NCI-H2081 (cell line): ENCODE data around the gene CLP1.

Experiments used
- DNase-seq, 2 experiments: peaks; one replicate each; lab custom pipeline; 2025; lab: John Stamatoyannopoulos, UW

Gene CLP1

DNA sequence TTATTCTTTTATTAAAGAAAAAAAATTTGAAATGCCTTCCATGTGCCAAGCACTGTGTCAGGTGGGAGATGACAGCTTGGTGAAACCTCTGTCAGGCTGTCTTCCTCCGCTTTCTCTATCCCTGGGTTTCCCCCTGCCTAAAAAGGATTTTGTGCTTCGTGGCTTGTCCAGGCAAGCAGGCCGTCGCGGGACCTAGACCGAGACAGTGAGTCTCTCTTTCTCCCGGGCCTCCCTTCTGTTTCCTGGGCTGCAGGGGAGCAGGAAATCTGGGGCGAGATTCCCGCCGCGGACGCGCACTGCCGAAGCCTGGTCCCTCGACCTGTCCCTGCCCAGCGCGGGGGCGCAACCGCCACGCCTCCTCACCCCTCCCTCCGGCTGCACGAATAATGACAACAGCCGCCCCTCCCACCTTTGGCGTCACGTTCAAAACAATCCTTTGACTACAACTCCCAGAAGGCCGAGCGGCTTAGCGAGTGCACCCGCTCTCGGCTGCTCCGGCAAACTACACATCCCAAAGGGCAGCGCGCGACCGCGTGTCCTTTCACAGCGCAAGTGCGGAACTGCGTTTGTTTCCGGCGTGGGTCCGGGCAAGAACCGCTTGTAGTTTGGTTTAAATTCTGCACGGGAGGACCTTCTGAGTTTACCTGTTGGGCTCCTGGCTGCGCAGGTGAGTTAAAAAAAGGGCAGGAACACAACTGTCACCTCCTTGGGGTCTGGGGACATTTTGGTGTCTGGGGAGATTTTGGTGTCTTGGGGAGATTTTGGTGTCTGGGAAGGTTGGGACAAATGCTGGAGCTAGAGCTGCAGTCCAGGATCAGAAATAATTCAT lies at the start of gene CLP1:
Gene CLP1, plus strand, starts transcription at position 569 of the 829 bp plus-strand sequence. CDS start 1,715 bp downstream, outside the sequence.
- peak; percentile 97 to 99 for DNase-seq

DNA sequence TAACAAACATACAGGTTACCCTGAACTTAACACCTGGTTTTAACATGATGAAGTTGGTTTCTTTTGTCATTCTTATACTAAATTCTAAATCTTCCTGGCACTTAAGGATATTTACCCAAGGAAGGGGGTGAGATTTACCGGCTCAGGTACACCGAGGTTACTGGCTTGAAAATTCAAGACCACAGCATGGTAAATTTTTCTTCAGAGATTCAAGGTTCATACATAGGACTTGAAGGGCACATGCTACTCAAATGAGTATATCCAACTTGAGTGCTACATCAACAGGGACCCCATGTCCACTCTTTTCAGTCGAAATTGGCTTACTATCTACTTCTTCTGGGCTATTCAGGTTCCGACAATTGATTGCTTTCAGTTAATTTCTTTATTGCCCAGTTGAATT lies 47.4 kb upstream of the CLP1 start:
- DNase-seq, result no peak

DNA sequence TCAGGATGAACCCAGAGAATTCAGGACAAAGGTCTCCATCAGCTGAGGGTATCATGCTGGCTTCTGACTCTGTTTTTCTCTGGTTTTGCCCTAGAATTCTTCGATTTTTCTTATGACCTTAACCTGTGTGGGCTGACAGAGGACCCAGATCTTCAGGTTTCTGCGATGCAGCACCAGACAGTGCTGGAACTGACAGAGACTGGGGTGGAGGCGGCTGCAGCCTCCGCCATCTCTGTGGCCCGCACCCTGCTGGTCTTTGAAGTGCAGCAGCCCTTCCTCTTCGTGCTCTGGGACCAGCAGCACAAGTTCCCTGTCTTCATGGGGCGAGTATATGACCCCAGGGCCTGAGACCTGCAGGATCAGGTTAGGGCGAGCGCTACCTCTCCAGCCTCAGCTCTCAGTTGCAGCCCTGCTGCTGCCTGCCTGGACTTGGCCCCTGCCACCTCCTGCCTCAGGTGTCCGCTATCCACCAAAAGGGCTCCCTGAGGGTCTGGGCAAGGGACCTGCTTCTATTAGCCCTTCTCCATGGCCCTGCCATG lies 43.3 kb upstream of the CLP1 start:
- no peak for DNase-seq

DNA sequence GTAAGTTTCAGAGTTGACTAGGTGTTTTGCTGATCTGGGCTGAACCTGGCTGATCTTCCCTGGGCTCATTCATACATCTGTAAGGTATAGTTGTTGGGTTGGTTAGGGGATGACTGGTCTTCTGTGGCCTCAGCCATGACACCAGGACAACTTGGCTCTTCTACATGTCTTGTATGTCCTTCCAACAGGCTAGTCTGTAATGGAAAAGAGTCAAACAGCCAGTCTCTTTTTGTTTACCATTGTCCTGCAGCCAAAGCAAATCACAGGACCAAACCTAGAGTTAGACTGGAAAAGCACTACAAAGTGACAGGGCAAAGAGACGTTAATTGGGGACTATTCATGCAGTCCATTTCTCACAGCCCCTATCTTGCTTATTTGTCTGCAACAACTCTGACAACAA lies 42.3 kb upstream of the CLP1 start:
- no peak for DNase-seq

DNA sequence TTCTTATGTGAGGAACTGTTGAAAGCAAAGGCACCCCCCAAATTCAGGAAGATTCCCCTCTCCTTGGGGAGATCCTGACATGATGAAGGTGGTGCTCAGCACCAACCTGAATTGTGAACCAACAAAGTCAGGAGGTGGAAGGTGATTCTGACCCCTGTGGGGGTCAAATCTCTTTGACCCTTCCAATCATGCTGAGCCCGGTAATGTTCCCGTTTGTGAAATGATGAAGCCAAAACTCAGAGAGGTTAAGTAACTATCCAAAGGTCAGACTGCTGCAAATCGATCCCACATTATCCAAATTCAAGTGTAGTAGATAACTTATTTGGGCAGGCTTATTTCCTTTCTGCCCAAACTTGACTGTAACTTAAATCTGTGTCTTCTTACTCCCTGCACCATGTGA lies 41.0 kb upstream of the CLP1 start:
- DNase-seq, result no peak

DNA sequence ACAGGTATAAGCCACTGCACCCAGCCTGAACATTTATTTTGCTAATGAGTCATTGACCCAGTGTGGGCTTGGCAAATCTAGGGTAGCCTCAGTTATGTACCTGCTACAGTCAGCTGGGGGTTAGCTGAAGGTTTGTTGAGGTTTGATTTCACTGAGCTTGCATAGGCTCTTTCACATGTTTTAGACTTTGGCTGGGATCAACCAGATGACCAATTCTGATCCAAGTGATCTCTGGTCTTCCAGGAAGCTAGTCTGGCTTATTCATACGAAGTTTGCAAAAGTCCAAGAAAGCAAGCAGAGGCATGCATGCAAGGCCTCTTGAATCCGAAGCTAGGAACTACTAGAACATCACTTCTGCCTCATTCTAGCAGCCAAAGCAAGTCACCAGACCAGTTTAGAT lies 39.1 kb upstream of the CLP1 start:
- DNase-seq, result no peak

DNA sequence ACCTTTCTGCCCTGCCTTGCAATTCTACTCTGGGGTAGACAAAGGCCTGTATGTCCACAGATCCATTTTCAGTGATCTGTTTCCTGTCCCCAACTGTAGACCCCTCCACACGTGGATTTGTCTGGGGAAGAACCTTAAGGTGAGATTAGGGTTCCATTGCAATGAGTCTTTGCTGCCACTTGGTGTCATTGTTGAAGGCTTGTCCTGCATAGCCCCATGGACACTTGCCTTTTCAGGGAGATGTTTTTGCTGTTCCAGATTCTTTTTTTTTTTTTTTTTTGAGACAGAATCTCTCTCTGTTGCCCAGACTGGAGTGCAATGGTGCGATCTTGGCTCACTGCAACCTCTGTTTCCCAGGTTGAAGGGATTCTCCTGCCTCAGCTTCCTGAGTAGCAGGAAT lies 38.2 kb upstream of the CLP1 start:
- DNase-seq, result no peak

DNA sequence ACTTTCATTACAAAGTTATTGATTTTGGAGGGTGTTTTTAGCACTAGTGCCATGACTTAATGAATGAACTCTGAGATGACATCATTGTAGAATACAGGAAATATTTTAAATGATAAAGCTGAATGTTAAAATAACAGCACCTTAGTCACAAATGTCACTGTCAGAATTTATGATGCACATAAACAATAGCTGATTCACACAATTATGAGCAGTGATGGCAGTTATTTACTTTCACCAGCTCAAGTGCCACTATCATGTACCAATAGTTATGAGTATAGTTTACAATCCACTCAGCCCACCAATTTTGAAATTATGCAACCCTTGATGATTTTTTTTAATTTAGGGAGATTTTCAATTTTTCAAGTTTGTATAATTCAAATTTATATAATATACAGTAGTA lies 37.1 kb upstream of the CLP1 start:
- DNase-seq, result no peak

DNA sequence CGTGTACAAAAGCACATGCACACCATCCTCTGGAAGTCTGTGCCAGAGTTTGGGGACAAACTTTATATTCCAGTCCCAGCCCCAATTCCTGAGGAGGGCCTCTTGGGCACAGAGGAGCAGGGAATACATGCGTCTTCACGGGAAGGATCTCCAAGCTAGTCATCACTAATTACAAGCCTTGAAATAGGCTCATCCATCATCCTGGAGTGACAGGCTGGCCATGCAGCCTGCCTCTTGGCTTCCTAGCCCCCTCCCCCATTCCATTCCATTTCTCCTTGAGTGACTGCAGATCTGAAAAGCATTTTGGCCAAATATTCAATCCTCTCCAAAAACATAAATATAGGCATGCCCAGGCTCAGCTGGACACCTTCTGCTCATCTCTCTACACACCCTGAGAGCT lies 35.3 kb upstream of the CLP1 start:
- no peak for DNase-seq

DNA sequence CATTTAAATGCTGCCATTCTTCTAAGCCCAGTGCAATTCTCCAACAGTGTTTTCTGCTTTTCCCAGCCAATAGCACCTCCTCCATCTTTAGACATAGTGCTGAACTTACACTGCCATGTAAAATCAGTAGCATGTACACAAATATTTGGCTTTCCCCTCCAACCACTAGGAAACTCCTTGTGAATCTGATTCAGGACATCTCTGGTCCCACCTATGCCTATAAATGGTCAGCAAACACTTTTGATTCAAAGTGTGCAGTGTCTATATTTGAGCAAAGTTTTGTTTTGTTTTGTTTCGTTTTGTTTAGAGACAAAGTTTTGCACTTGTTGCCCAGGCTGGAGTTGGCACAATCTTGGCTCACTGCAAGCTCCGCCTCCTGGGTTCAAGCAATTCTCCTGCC lies 32.7 kb upstream of the CLP1 start:
- no peak for DNase-seq

DNA sequence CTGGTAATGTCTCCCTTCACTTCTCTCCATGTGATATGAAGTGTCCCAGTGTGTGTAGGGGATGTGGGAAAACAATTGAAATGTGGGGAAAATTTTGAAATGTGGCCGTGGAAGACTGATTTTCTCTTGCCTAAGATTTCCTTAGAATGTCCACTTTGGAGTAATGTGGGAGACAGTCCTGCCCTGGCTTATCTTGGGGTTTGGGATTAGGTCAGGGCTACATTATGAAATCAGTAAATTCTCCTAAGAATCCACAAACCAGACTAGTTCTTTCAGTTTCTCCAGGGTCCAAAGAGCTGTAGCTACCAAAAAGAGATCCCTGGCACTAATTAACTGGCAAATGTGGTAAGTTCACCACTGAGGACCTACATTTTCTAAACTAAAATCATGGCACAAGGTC lies 30.7 kb upstream of the CLP1 start:
- no peak for DNase-seq

DNA sequence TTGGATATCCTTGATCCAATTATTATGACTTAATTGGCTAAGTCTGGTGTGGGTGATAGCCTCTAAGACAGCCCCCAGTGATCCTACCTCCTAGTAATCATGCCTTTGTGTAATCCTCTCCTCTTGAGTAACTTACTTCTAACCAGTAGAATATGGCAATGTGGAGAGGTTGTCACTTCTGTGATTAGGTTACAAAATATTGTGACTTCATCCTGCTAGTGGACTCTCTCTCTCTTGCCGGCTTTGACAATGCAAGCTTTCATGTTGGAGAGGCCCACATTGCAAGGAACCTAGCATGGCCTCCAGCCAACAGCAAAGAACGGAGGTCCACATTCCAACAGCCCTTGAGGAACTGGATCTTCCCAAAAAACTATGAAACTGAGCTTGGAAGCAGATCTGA lies 27.4 kb upstream of the CLP1 start:
- no peak for DNase-seq

DNA sequence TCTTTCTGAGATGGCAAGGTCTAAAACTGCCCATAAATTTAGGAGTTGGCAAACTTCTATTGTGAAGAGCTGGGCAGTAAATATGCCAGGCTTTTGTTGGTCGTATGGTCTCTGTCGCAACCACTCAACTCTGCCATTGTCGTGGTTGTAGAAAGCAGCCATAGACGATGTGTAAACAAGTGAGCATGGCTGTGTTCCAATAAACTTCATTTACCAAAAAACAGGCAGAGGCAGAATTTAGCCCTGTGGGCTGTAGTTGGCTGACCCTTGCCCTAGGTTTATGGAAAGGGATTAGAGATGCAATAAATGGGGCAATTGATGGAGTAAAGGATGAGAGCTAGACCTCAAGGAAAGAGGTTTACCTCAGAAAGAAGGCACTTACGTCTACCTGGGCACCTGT lies 25.4 kb upstream of the CLP1 start:
- no peak for DNase-seq

DNA sequence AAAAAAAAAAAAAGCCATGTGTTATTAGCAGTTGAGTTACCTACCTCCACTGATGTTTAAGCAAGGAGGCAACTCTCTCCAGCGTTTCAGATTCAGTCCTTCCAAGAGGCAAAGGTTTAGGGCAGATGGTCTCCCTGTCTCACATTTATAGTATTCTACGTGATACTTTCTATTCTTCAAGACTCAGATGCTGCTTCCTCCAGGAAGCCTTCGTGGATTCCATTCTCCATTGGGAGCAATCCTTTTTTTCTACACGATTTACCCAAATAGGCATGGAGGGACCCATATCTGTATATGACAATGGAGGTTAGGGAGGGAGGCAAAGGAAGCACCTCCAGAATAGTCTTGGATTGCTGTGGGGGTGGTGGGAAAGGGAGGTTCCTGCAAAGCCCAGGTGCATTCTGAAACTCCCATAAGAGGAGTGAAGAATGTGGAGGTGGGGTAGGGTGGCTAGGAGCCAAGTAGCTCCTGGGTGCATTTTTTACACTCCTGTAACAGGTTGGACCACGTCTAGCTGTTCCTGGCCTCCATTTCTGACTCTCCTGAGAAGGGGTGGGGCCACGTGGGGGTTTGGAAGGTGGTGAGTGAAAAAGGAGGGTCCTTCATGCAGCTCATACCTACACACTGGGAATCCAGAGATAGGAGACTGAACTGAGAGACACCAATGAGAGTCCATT lies 24.0 kb upstream of the CLP1 start:
- no peak for DNase-seq

DNA sequence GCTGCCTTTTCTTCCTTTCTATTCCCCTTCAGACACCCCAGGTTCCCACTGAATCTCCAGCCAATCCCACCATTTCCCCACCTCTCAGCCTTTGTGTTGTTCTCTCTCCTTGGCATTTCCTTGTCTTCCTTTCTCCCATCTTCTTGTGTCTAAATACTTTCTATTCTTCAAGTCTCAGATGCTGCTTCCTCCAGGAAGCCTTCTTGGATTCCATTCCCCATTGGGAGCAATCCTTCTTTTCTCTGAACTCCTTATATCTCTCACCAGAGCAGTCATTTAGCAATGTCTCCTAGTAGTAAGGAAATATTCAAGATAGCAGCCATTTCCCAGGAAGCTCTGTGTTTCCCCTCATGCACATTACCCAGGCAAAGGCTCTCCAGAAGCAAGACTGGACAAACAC lies 23.3 kb upstream of the CLP1 start:
- DNase-seq, result no peak

DNA sequence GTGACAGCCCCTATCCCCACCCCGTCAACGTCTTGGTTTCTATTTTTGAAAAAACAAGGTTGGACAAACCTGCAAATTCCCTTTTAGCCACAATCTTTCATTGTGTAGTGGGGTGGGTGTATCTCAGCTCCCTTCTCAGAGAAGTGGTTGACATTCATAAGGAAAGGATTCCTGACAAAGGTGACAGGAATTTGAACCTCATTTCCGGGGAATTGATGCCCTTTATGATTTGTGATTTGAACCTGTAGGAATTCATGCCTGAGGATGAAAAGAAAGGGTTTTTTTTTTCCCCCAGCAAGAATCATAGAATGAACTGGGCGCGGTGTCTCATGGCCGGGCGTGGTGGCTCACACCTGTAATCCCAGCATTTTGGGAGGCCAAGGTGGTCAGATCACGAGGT lies 22.3 kb upstream of the CLP1 start:
- DNase-seq, result no peak

DNA sequence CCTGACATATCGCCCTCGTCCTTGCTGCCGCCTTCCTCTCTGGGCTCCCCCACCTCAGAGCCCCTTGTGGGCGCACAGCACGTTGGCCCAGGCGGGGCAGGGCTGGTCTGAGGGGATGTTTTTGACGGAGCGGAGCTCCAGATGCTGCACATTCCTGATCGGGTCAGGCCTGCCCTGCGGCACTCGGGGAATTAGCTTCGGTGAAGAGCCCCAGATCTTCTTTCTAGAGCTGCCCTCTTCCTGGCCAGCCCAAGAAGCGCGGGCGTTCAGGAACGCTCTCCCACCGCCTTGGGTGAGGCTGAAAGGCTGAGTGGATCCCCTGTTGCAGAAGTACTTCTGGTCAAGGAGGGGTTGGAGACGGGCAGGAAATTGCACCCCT lies 19.9 kb upstream of the CLP1 start:
- DNase-seq, result no peak

DNA sequence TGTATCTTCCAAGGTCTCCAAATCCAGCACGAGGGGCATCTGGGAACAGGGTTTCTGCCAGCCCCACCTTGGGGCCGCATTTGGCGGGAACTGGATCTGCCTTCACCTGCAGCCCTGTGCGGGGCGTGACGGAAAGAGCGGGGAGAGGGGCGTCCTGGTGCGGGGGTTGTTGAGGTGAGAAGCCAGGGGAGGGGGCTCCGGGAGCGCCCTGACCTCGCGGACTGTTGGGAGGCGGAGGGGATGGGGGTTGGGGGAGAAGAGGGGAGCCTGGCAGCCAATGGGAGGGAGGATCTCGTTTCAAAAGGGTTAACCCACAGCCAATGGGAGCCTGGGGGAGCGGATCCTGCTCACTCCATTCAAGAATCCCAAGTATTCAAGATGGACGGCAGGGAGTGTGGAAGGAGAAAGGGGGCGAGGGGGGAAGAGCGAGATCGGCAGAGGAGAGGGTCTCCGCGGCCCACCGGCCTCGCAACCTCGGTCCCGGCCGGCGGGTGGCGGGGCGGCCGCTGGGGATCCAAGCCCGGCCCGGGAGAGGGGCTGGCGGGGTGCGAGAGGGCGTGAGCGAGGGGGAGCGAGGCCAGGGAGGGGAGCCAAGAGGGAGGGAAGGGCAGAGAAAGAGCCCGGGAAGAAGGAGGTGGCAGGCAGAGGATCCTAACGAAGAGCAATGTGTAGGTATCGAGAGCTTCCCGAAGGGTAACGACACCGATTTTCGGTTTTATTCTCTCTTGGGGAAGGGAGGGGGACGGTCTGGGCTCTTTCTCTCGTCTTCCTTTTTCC lies 19.4 kb upstream of the CLP1 start:
- DNase-seq, result no peak

DNA sequence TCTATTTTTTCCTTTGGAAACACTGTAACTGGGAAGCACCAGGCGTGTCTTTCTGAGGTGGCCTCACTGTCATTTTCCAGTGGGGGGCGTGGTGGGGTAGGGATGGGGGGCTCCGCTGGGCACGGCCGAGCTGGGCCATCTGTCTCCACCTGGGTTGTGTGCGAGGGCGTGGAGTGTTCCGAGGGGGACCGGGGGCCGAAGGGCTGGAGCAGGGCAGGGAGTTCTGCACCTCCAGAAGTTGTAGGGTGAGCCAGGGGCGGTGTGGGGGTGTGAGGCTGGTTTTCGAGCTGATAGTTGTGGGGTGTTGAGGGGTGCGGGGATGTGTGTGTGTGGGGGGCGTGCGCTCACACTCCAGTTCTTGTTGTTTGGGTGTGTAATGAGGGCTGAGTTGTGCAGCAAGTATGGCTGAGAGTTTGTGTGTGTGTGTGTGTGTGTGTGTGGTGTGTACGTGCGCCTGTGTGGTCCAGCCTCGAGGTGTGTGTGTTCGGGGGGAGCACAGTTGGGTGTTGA lies 18.7 kb upstream of the CLP1 start:
- DNase-seq, result no peak

DNA sequence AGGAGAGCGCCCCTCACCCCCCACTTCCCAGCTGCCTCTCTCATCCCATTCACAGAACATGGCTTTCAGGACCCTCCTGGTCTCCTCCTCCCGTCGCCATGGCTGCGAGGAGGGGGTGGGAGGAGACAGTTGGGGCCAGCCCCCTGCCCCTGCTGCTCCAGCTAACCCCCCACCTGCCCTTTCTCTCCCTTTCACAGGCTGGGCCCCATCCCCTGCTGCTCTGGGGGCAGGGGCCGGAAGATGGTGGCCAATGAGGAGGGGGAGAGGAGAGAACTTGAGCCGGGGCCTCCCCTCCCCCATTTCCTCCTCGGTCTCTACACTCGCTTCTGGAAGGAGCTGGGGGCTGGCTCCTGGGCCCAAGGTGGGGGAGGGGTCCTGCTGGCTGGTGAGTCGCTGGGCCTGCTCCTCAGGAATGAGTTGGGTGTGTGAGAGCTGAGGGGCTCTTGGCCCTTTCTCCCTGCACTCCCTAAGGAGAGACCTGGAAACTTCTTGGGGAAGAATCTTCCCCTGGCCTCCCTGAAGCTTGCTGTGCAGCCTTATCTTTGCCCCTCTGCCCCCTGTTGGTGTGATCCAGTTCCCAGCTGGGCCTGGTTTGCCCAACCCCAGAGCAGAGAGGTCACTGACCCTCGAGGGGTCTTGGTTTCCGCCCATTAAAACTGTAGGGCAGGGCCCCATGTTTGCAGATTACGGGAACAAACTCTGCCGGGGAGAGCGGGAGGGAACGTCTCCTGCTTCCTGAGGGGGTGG lies 18.1 kb upstream of the CLP1 start:
- no peak for DNase-seq

DNA sequence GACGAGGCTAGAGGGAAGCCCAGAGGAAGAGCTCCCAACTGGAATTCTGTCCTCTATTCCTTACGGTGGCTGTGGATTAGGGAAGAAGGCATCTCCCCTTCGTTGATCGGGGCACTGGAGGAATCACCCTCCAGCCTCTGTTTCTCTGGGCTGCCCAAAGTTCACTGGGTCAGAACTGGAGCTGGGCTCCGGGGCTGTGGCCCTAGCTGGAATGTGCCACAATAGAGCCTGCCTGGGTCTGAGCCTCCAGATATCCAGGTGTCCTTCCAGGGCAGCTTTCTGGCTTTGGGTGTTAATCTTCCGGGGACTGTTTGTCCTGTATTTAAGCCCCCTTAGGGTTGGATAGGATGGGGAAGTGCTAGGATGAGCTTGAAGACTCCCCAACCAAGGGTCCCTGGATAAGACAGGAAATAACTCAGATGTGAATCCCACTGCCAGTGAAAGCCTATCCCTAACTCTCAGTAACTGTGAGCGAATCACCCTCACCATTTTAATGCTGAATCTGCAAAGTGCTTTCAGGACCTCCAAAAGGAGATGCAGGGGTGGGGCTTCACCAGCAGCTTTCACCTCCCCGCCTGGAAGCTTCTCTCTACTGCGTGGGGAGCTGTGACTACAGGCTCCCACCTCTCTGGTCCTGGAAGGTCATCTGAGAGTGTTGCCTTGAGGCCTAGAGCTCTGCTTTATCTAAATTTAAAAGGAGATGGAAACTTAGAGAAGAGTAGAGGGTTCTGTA lies 17.3 kb upstream of the CLP1 start:
- no peak for DNase-seq
